GM21619 (cell line): ENCODE results near the gene STT3B.
"Not testable (repeated sequence)": the region's sequence is repeated elsewhere in the genome, so short reads cannot be mapped to it uniquely, and the experiment has no call there.

ENCODE experiments used
- ATAC-seq: cut with Tn5 transposase; IDR thresholded peaks from one replicate; pipeline ENCODE4 v1.9.1; 2021; ENCODE audit not compliant: unreplicated experiment

The STT3B gene

DNA sequence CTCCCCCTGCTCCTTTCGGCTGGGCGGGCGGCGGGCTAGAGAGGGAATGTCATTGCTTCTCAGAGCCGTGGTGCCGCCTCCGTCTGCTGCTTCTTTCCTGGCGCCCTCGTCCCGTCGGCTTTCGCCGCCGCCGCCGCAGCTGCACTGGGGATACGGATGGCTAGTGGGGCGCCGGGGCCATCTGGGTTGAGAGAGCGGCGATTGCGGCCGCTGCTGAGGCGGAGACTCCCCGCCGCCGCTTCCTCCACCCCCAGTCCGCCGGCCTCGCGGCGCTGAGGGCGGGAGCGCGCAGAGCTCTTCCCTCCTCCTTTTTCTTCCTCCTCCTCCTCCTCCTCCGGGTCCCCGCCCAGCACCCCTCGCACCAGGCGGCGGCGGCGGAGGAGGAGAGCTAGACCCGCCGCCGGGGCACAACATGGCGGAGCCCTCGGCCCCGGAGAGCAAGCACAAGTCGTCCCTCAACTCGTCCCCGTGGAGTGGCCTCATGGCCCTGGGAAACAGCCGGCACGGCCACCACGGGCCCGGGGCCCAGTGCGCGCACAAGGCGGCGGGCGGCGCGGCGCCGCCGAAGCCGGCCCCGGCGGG is at the start of gene STT3B:
Gene STT3B (plus strand): TSS at position 339 of the 582 bp plus-strand sequence. CDS start 74 bp downstream, at position 413.
- peak; percentile 49 for ATAC-seq

DNA sequence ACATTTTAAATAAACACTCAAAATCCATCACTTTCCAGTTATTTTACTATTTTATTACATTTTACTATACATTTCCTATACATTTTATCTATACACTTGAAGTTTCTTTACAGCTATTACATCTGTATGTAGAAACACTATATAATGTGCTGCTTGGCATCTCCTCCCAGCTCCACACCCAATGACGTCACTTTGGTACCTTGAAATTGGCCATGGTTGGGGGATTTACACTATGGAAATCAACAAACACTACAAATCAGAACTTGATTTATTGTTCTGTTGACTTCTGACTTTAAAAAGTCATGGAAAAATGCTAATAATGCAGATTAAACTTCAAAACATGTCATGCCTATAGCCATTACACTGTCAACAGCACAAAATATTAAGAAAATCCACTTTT is 48.9 kb upstream of the STT3B start:
- no peak for ATAC-seq

DNA sequence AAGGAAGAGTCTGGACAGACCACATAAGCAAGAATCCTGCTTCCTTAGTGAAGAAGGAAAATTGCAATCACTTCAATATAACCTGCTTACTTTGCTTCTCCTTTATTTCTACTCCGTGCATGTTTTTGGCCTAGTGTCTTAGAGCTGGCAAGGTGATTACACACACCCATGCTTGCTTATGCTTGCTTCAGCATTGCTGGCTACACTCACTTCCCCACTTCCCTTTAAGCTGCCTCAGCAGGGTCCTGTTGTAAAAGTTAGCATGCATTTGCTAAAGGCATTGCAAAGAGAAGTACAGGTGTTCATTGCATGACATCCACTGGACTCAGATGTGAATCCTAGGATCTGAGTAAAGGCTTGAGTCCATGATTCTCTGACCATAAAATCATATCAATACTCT is 47.5 kb upstream of the STT3B start:
- no peak for ATAC-seq

DNA sequence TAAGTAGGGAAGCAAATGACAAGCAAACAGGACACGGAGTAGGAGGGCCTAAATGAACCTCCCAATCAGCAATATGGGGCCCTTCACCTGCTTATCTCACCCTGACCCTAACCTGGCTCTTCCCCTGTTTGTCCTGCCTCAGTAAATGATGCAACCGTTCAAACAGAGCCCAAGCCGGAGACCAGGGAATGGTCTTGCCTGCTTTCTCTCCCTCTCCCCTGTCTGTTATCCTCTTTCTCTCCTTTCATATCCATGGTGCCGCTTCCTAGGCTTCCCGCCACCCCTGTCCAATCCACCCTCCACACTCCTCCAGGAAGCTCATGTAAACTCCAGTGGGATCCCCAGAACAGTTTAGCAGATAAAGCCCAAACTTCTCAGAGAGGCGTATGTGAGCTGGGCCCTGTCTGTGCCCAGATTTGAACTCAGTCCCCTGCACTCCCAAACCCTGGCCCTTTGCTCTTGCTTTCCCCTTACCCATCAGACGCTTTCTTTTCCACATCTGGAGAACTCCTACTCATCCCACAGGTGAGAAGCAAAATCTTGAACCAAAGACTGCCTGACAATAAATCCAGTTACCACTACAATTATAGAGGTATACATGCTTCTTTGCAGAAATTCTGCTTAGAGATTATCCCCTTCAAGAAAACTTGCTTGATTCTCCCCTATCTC is 45.7 kb upstream of the STT3B start:
- ATAC-seq = no peak

DNA sequence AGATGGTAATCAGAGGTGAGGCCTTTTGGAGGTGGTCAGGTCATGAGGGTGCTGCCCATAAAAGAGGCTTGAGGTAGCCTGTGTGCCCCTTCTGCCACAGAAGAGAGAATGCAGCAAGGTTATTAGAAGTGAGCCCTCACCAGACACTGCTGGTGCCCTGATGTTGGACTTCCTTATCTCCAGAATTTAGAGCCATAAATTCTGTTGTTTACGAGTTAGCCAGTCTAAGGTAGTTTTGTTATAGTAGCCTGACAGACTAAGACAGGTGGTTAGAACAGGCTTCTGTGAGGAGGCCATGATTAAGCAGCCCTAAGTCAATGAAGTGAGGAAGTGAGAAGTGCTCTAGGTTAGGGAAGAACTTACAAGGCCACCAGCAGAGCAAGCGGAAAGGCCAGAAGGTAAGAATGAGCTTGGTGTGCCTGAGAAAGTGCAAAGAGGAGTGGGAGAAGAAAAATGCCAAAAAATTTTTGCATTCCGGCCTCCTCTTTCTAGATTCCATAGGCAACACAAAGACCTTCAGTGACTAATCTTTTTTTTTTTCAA is 44.2 kb upstream of the STT3B start:
- no peak for ATAC-seq

DNA sequence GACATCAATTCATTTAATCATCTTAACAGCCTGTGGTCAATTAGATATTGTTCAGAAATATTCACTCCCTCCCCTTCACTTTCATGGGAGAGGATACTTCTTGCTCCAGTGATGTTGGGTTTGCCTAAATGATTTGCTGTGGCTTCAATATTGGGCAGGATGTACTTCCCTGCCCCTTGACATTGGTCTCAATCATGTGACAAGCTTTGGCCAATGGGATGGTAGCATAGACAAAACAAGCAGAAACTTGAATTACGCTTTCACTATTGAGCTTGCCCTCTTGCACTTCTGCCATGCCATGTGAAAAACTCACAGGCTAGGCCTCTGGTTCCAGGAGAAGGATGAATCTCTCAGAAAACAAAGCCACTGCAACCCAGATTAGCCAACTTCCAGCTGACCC is 42.2 kb upstream of the STT3B start:
- ATAC-seq = no peak

DNA sequence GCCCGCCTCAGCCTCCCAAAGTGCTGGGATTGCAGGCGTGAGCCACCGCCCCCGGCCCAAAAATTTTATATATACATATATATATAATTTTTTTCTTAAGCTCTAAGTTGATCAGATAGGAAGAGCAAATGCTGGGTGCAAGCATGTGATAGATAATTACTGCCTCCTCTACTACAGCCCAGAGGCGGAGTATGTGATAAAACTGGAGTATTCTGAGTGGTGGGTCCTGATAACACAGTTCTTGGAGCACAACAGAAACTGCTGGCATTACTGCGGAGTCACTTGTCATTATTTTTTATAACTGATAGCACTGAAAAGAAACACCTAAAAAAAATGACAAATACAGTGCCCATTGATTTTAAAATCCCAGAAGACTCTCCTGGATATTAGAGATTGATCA is 41.1 kb upstream of the STT3B start:
- no peak for ATAC-seq

DNA sequence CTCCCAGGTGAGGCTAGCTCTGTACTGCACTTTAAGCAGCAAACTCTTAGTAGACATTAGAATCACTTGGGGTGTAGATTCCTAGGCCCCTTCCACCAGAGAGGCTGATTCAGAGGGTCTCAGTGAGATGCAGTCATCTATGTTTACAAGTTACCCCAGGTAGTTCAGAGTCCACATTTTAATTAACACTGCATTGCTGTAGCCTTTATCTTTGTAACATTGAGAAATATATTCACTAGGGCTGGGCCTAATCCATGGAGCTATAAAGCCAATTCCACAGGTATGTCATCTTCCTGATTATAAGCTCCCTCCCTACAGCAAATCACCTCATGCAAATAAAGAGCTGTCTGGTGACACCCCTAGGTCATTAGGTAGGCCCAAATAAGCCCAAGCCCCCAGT is 39.6 kb upstream of the STT3B start:
- no peak for ATAC-seq

DNA sequence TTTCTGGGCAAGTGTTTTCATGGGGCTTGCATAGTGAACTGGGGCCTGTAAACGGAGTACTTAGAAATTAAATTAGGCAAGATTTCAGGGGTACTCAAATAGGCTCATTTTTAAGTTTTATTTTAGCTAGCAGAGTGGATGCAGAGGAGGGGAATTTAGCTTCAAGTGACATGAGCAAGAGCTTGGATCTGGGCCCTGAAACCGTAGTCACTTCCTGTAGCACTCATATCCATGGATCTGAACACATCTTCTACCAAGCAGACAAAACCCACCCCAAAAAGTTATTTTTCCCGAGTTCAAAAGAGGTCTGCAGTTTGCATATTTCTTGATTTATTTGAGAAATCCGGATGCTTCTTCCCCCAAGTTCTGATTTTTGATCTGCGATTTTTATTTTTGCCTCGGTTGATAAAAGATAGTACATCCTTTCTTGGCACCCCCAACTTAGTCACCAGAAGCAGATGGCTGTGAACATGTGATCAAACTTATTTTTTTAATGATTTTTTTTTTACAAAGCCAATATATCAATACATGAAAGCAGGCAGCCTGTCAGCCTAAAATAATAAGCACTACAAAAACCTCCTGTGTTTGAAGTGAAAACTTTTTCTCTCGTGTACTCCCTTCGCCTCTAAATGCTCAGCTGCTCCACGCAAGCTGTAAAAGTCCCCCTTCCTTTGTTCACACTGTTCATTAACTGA is 36.6 kb upstream of the STT3B start:
- ATAC-seq = no peak

DNA sequence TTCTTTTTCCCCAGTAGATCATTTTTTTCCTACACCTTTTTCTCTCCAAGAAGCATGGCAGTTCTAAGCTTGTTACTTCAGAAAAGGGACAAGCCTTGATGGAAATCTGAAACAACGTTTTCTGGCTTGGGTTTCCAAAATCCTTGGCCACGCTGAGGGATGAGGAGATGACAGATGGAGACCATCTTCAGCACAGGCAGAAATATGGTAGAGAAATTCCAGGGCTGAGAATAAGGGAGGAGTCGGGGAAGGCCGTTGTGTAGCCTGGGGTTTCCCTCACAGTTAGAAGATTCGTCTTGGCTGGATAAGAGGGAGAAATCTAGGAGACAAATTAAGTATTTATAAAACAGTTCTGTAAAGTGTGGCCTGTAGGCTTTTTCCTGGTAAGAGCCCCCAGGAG is 33.9 kb upstream of the STT3B start:
- no peak for ATAC-seq

DNA sequence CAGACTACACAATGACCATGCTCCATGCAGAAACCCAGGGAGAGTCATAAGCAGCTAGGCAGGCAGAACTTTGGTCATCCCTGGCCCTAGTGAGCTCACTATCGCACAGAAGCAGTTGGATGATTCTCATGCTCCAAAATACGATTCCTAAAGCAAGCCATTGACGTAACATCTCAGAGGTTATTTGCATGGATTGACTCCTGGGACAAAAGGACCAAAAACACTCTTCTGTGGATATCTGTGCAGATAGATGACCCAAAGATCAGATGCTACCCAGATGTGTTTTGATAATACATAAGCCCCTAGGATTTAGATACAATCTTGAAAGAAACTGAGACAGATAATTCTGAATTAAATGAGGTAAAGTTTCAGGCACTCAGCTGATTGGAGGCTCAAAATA is 33.4 kb upstream of the STT3B start:
- ATAC-seq = no peak

DNA sequence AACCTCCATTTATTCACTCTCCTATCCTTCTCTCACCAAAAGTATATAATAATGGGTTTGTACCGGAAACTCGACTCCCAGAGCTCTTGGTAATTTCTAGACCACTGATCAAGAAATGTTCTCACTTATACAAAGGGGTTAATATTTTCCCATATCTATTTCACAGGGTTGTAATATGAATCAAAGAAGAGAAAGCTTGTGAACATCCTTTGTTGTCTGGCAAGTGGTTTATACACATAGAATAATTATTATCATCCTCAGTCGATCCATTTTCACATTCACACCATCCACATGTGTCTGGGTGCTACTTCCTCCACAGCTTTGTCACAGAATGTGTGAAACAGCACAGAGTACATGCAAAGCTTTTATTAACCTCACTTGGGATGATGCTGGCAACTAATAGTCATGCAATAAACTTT is 29.9 kb upstream of the STT3B start:
- no peak for ATAC-seq

DNA sequence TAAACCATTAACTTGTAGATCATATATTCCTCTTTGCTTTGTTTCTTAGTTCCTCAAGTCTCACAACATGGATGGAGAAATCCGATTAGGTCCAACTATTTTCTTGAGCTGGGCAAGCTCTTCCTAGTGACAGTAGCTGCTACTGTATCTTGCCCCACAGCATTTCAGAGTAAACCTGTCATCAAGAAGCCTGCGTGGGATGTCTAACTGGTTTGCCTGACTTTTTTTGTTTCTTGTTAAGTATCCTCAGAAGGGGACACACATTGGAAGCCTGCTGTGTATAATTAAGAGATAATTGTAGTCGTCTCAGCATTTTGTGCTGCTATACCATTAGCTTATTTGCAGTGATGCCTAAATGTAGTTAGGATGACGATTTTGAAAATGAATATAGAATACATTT is 29.3 kb upstream of the STT3B start:
- no peak for ATAC-seq

DNA sequence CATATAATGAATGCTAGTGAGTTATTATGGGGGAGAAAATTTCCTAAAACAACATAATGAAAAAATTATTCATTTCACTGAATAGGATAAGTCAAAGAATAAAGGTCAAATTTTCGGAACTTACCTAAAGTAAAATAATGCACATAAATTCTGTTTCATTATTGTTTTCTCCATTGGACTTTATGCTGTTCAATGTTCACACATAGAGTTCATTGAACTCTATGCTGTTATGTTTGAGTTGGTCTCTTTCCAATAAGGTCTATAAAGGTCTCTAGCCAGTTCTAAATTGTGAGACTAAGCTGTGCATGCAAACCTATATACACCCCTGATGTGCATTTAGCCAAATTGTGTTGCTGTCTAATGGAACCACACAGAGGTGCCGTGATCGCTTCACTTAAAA is 28.5 kb upstream of the STT3B start:
- ATAC-seq = no peak

DNA sequence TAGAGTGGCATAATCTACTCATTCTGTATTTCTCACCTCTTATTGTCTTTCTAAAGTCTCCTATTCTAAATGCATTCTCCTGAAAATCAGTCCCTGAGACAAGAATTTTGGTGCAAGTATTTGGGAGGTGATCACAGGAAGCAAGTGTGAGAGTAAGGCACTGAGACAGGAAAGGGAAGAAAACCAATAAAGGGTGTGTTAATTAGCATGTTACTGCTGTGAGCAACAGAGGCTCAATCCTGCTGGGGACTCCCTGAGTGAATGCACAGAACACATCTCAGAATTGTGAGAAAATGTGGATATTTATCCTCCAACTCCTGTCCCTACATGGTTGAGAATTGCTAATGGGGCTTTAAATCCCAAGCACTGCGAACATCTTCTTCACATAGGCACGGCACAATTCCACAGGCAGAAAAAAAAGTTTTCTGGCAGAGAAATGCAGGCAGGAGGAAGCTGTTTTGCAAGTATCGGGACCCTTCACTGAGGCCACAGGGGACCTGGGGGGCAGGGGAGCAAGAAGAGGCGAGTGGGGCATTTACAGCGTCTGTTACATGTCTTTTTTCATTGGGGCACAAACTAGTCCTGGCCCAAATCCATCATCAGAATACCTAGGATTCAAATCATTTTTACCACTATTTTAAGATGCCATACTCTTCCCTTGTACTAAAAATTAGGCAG is 27.2 kb upstream of the STT3B start:
- ATAC-seq = no peak

DNA sequence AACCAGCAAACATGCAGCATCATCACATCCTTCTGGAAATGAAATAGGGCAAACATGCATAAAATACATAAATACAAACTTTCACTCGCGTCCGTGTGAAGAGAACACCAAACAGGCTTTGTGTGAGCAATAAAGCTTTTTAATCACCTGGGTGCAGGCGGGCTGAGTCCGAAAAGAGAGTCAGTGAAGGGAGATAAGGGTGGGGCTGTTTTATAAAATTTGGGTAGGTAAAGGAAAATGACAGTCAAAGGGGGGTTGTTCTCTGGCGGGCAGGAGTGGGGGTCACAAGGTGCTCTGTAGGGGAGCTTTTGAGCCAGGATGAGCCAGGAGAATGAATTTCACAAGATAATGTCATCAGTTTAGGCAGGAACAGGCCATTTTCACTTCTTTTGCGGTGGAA is 26.2 kb upstream of the STT3B start:
- ATAC-seq = not testable (repeated sequence)

DNA sequence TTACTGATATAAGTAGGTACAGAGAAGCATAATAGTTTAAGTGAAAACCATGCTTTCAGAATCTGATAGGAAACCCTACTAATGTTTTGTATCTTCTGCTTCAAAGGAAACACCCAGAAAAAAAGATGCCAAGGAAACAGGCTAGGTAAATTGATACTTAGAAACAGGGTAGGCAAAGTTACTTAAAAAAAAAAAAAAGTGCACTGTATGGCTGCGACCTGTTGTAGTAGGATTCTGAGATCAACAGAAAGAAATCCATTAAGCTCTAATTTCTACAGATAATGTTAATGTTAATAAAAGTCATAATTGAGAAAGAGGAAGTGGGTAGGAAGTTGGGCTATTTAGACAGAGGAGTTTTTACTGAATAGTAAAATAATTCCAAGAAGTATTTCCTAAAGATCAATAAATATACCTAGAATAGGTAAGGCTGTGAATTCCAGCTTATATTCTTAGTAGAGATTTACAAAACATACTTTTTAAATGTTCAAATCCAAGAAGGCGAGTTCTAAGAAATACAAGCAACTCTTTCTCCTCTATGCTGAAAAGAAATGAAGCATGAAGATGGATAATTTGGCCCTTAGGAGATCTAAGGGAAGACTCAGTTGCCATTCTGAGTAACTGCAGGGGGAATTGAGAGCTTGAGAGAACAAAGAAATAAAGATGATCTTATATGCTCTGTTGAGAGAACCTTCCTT is 24.1 kb upstream of the STT3B start:
- ATAC-seq = no peak

DNA sequence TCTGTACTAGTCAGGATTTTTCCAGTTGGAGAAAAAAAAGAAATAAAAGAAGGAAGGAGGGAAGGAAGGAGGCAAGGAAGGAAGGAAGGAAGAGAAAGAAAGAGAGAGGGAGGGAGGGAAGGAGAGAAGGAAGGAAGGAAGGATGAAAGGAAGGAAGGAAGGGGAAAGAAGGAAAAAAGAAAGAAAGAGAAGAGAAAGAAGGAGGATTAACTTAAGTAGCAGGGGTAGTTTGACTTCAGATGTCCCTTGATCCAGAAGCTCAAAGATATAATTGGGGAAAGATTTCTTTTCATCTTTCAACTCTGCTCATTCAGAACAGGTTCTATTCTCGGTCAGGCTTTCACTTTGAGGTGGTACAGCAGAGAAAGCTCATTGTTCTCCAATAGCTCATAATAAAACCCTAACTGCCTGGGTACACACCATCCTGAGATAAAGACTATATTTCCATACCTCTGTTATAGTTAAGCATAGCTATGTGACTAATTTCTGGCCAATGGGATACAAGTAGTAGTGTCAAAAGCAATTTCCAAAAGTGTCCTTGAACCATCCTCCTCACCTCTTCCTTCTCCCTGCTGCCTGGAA is 23.5 kb upstream of the STT3B start:
- no peak for ATAC-seq

DNA sequence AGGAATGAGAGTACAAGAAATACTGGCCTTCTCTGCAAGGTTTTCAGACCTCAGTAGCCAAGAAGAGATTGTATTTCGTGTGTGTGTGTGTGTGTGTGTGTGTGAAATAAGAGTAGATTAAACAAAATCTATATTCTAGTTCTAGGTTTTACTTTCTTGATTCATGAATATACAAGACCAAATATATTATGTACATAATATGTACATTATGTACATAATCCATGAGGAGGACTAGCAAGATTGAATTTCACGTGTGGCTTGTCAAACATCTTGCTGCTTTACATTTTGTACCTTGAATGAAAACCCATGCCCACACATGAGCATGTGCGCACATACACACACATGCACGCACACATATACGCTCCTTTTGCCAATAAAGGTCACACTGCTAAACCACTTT is 18.2 kb upstream of the STT3B start:
- ATAC-seq = no peak

DNA sequence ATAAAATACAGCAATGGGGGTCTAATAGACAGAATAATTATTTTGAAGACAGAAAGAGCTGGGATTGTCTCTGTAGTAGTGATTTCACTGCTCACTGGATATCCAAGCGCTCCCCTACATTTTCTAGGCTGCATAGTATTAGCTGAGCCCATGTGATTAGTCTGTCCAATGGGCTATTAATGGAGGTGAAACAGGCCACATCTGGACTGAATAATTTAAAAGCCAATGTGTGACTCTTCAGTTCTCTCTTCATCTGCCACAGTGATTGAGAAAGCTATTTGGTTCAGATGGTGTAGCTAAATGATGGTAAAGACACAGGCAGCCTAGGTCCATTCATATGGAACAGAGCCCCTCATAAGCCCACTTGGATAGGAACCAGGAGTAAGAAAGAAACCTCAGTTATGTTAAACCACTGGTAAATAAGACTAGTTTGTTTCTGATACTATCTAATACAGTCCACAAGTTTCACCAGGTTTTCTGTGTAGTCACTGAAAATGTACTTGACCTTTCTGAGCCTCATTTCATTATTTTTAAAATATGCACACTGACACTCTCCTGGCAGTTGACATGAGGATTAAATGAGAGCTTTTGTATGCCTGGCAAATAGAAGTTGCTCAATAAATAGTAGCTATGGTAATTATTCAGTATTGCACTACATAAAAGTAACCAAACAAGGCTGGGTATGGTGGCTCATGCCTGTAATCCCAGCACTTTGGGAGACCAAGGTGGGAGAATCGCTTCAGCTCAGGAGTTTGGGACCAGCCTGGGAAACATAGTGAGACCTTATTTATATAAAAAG is 17.0 kb upstream of the STT3B start:
- no peak for ATAC-seq
